Lung (tissue), 12 donors: ENCODE results near the gene CSMD2. TPM values are rescaled to one million over a fixed set of nuclear protein-coding genes. Genes with fewer than 3 reads are reported as not detected.

Source experiments
- ATAC-seq: fragments of 200-7000 bp; cut with Tn5 transposase; one replicate; pipeline ENCODE4 v1.9.1; 2020; ENCODE audit warnings: moderate number of reproducible peaks; ENCODE audit not compliant: insufficient read depth, low FRiP score
- DNase-seq, 3 donors: peaks; one replicate each; pipeline ENCODE4 v3.0.0-alpha.2; 2013 to 2017
- H3K27ac ChIP-seq, 2 donors: one replicate each; pipeline ENCODE4 v1.5.1; 2013; ENCODE audit warnings: mild to moderate bottlenecking in 2 of 2, moderate library complexity in 2 of 2, control low read depth in 1 of 2, inconsistent platforms in 1 of 2, low read depth in 1 of 2, low read length in 1 of 2
- H3K27me3 ChIP-seq, 3 donors: one replicate each; pipeline ENCODE4 v1.5.1; 2013; ENCODE audit warnings: low read length in 2 of 3; ENCODE audit not compliant: control insufficient read depth in 3 of 3, insufficient read depth in 3 of 3
- H3K36me3 ChIP-seq, 4 donors: one replicate each; pipeline ENCODE4 v1.5.1; 2013; ENCODE audit warnings: low read length in 4 of 4, mild to moderate bottlenecking in 1 of 4, moderate library complexity in 1 of 4; ENCODE audit not compliant: control insufficient read depth in 4 of 4, insufficient read depth in 4 of 4
- H3K4me1 ChIP-seq, 5 donors: one replicate each; pipeline ENCODE4 v1.5.1; 2013; ENCODE audit warnings: low read length in 5 of 5, mild to moderate bottlenecking in 2 of 5, moderate library complexity in 1 of 5; ENCODE audit not compliant: control insufficient read depth in 5 of 5, insufficient read depth in 5 of 5
- H3K4me3 ChIP-seq: one replicate; pipeline ENCODE4 v1.5.1; 2013; ENCODE audit warnings: mild to moderate bottlenecking, control low read depth, moderate library complexity
- H3K9ac ChIP-seq, 2 donors: one replicate each; pipeline ENCODE4 v1.5.1; 2013; ENCODE audit warnings: low read length in 2 of 2, control low read depth in 1 of 2; ENCODE audit not compliant: insufficient read depth in 1 of 2
- H3K9me3 ChIP-seq, 4 donors: one replicate each; pipeline ENCODE4 v1.5.1; 2013; ENCODE audit warnings: low read length in 3 of 4, mild to moderate bottlenecking in 1 of 4, moderate library complexity in 1 of 4; ENCODE audit not compliant: control insufficient read depth in 4 of 4, insufficient read depth in 3 of 4
- CTCF ChIP-seq: IDR thresholded peaks from 2 replicates; pipeline ENCODE4 v1.5.1; 2012; ENCODE audit warnings: mild to moderate bottlenecking; ENCODE audit errors: control extremely low read depth, extremely low read depth
- WGBS, 2 donors: extraction: QIAGEN DNeasy Blood & Tissue Kit; methylation state at CpG; one replicate each; pipeline ENCODE4 v1.1.7; 2013; 5-methylcytosine and 5-hydroxymethylcytosine counted together
- polyA plus RNA-seq, 2 donors: library from polyadenylated mRNA; stranded (reverse); fragments of 200-250 nt; gene quantifications; one replicate each; pipeline ENCODE4 v1.2.1, GENCODE V29; 2013
- total RNA-seq, 2 donors: library from RNA; depleted of rRNA in 1 of 2; stranded (reverse); fragments of >200 nt in 1 of 2; gene quantifications; one replicate each; pipeline ENCODE4 v1.2.1, GENCODE V29; 2014 to 2021
- donor health status: control.
- donor health status: control.
- donor health status: Bipolar disorder and iron deficiency.
- donor health status: healthy.
- donor health status: DM: yes; HTN: yes; CAD: no.

CSMD2 gene
- total and polyA plus RNA-seq, 4 donors, result 0.11 to 1.2 (median 0.39) TPM

- Histone ChIP-seq H3K9me3 (no peaks in the 10 kb centered on the region), H3K4me1 (no peaks in the 10 kb centered on the region), H3K27ac (no peak overlapping the region), H3K27me3 (no peaks in the 10 kb centered on the region), H3K36me3 (no peaks in the 10 kb centered on the region), H3K4me3 (no peak overlapping the region), H3K9ac (no peak overlapping the region)
- DNase-seq (no peak), ATAC-seq (no peak)
- WGBS, 2 donors, result 74 to 84% methylated on average over 5 of the region's 5 CpGs
- TF ChIP-seq CTCF, result no peak
Measured at GRCh38 chr1:33820804-33821203, 344.2 kb downstream of the CSMD2 start.

GRCh38 chr1:33819913-33820311 is 345.1 kb downstream of the CSMD2 start:
- Histone ChIP-seq H3K4me1 (no peaks in the 10 kb centered on the region), H3K27me3 (no peaks in the 10 kb centered on the region), H3K9ac (no peak overlapping the region), H3K9me3 (no peaks in the 10 kb centered on the region), H3K36me3 (no peaks in the 10 kb centered on the region), H3K27ac (no peak overlapping the region), H3K4me3 (no peak overlapping the region)
- ATAC-seq (no peak), DNase-seq (no peak)
- WGBS, 2 donors, result 74 to 80% methylated on average over 7 of the region's 7 CpGs
- TF ChIP-seq CTCF, result no peak

- Histone ChIP-seq H3K27ac (no peak overlapping the region), H3K4me3 (no peak overlapping the region), H3K9ac (no peak overlapping the region), H3K27me3 (no peaks in the 10 kb centered on the region), H3K4me1 (no peaks in the 10 kb centered on the region), H3K9me3 (no peaks in the 10 kb centered on the region), H3K36me3 (no peaks in the 10 kb centered on the region)
- ATAC-seq (no peak), DNase-seq (no peak)
- no peak for TF ChIP-seq CTCF
- 84 to 89% methylated on average over 10 of the region's 10 CpGs for WGBS, 2 donors
Measured at GRCh38 chr1:33819290-33819912, 345.6 kb downstream of the CSMD2 start.

GRCh38 chr1:33818071-33818470 is 347.0 kb downstream of the CSMD2 start:
- Histone ChIP-seq H3K27ac (no peak overlapping the region), H3K4me1 (no peaks in the 10 kb centered on the region), H3K27me3 (peaks cover 0 to 3% (median 0%) of the 10 kb centered on the region in 3 donors), H3K4me3 (no peak overlapping the region), H3K9ac (no peak overlapping the region), H3K9me3 (no peaks in the 10 kb centered on the region), H3K36me3 (no peaks in the 10 kb centered on the region)
- TF ChIP-seq CTCF, result no peak
- DNase-seq, result no peak
- WGBS, 2 donors, result 71 to 86% methylated on average over 3 of the region's 3 CpGs
- ATAC-seq, result peak; percentile 34
